ENCODE data around the gene CELSR1.
"Not testable (repeated sequence)": the region's sequence is repeated elsewhere in the genome, so short reads cannot be mapped to it uniquely, and the experiment has no call there.

Gene CELSR1

GRCh38 chr22:46532416-46532815, 5.0 kb downstream of the CELSR1 start:
- DNase-seq (ENCODE audit: low read depth): no peak

GRCh38 chr22:46531581-46532175, 5.7 kb downstream of the CELSR1 start:
- no peak for DNase-seq (ENCODE audit: low read depth)

- DNase-seq (ENCODE audit: low read depth): no peak
Observed at GRCh38 chr22:46528121-46528610, 9.3 kb downstream of the CELSR1 start.

GRCh38 chr22:46526244-46526839, 11.1 kb downstream of the CELSR1 start:
- no peak for DNase-seq (ENCODE audit: low read depth)

GRCh38 chr22:46525389-46526243, 11.8 kb downstream of the CELSR1 start:
- no peak for DNase-seq (ENCODE audit: low read depth)

- no peak for DNase-seq (ENCODE audit: low read depth)
Observed at GRCh38 chr22:46524203-46524740, 13.1 kb downstream of the CELSR1 start.

GRCh38 chr22:46522797-46523196, 14.6 kb downstream of the CELSR1 start:
- no peak for DNase-seq (ENCODE audit: low read depth)

- DNase-seq (ENCODE audit: low read depth): no peak
Observed at GRCh38 chr22:46521994-46522393, 15.4 kb downstream of the CELSR1 start.

GRCh38 chr22:46520880-46521279, 16.5 kb downstream of the CELSR1 start:
- no peak for DNase-seq (ENCODE audit: low read depth)

- no peak for DNase-seq (ENCODE audit: low read depth)
Observed at GRCh38 chr22:46519377-46519776, 18.0 kb downstream of the CELSR1 start.

GRCh38 chr22:46518542-46519325, 18.7 kb downstream of the CELSR1 start:
- DNase-seq (ENCODE audit: low read depth): no peak

- DNase-seq (ENCODE audit: low read depth): no peak
Observed at GRCh38 chr22:46518038-46518437, 19.4 kb downstream of the CELSR1 start.

- DNase-seq (ENCODE audit: low read depth): no peak
Observed at GRCh38 chr22:46517255-46517761, 20.1 kb downstream of the CELSR1 start.

GRCh38 chr22:46516638-46517037, 20.8 kb downstream of the CELSR1 start:
- no peak for DNase-seq (ENCODE audit: low read depth)

GRCh38 chr22:46516112-46516487, 21.3 kb downstream of the CELSR1 start:
- not testable (repeated sequence) for DNase-seq (ENCODE audit: low read depth)

GRCh38 chr22:46515208-46516111, 22.0 kb downstream of the CELSR1 start:
- no peak for DNase-seq (ENCODE audit: low read depth)

- DNase-seq (ENCODE audit: low read depth): no peak
Observed at GRCh38 chr22:46514592-46515207, 22.7 kb downstream of the CELSR1 start.

- DNase-seq (ENCODE audit: low read depth): no peak
Observed at GRCh38 chr22:46513908-46514550, 23.4 kb downstream of the CELSR1 start.

GRCh38 chr22:46512683-46513082, 24.7 kb downstream of the CELSR1 start:
- no peak for DNase-seq (ENCODE audit: low read depth)

- no peak for DNase-seq (ENCODE audit: low read depth)
Observed at GRCh38 chr22:46512039-46512370, 25.4 kb downstream of the CELSR1 start.

Data from activated gamma-delta T cell treated with anti-CD3 and anti-CD28 coated beads, Interleukin-2, amount 50 U/mL, for 16 hours (primary cell).